Stomach (tissue), 4 donors: ENCODE measurements around the gene LVRN.

Source experiments
- CTCF ChIP-seq, 7 experiments: fragments of 450-650 bp in 4 of 7; fragments of 200-600 bp in 3 of 7; sonication (generic) in 3 of 7; IDR thresholded peaks; one replicate each; pipeline ENCODE4 v1.5.1; 2016 to 2019; ENCODE audit warnings: antibody characterized with exemption in 7 of 7, control low read depth in 2 of 7, mild to moderate bottlenecking in 1 of 7
- EP300 ChIP-seq: sonication (generic); formaldehyde crosslinking; IDR thresholded peaks from one replicate; pipeline ENCODE4 v1.6.1; 2017; ENCODE audit warnings: antibody characterized with exemption
- POLR2A ChIP-seq, 4 donors: fragments of 450-650 bp; IDR thresholded peaks; one replicate each; pipeline ENCODE4 v1.6.1; 2016; ENCODE audit warnings: antibody characterized with exemption in 4 of 4, control low read depth in 2 of 4, mild to moderate bottlenecking in 1 of 4, moderate library complexity in 1 of 4
- POLR2AphosphoS5 ChIP-seq, 3 donors: sonication (generic); formaldehyde crosslinking; IDR thresholded peaks; one replicate each; pipeline ENCODE4 v1.6.1; 2016; ENCODE audit warnings: antibody characterized with exemption in 3 of 3

- no peak for TF ChIP-seq POLR2A (IDR thresholded peaks at IDR 0.05)
- no peak for TF ChIP-seq CTCF (IDR thresholded peaks at IDR 0.05)
- TF ChIP-seq EP300: no peak
- TF ChIP-seq POLR2AphosphoS5 (IDR thresholded peaks at IDR 0.05): no peak
Observed at GRCh38 chr5:115992848-115993350, 30.6 kb downstream of the LVRN start.
